GM12878 (cell line): ENCODE data around the gene NOP16. TPM values are rescaled to one million over a fixed set of nuclear protein-coding genes. Genes with fewer than 3 reads are reported as not detected.

ENCODE experiments used
- ATAC-seq: fragments of 200-7000 bp; cut with Tn5 transposase; 3 replicates; pipeline ENCODE4 v1.9.1; 2020; ENCODE audit warnings: mild to moderate bottlenecking, moderate library complexity
- BruUV-seq: library from RNA; stranded (reverse); fragments of 400-500 nt; replicated peaks from 2 replicates; lab custom pipeline; 2021; lab: Mats Ljungman, UMichigan
- CTCF ChIA-PET: fragments of 300-600 bp; sonication (Branson Sonifier 250); formaldehyde crosslinking; extraction: SDS; loops from one replicate; lab custom pipeline; 2021; ENCODE audit warnings: inconsistent platforms; lab: Yijun Ruan, JAX
- POLR2A ChIA-PET: fragments of 350-600 bp; formaldehyde crosslinking; extraction: SDS; loops from one replicate; lab custom pipeline; 2021; ENCODE audit warnings: inconsistent platforms; lab: Charles Lee
- RAD21 ChIA-PET: fragments of 300-600 bp; sonication (Branson Sonifier 250); formaldehyde crosslinking; loops from one replicate; lab custom pipeline; 2023; ENCODE audit warnings: antibody characterized with exemption; ENCODE audit not compliant: unreplicated experiment; lab: Charles Lee
- SMC1A ChIA-PET: fragments of 300-600 bp; sonication (Branson Sonifier 250); formaldehyde crosslinking; loops from one replicate; lab custom pipeline; 2023; ENCODE audit not compliant: unreplicated experiment, uncharacterized antibody; lab: Charles Lee
- DNase-seq: peaks from one replicate; pipeline ENCODE4 v3.0.0-alpha.2; 2011; ENCODE audit warnings: low read depth, low spot score
- FAIRE-seq: peaks from 3 replicates; lab custom pipeline; 2011; peaks lifted over from hg19 to GRCh38; lab: Jason Lieb, UNC
- H2AFZ ChIP-seq: 2 replicates; pipeline ENCODE4 v1.6.0; 2011; ENCODE audit warnings: low read depth, low read length, control low read depth; ENCODE audit not compliant: control insufficient read depth
- H3K27ac ChIP-seq: 2 replicates; pipeline ENCODE4 v1.5.1; 2011; ENCODE audit warnings: control low read depth; ENCODE audit not compliant: control insufficient read depth, insufficient read depth
- H3K27me3 ChIP-seq, 2 experiments: replicated peaks in 1 of 2; 2 replicates each; pipeline versions ENCODE4 v1.6.0 to v1.6.1; 2011; ENCODE audit warnings: low read length in 1 of 2; ENCODE audit not compliant: control insufficient read depth in 2 of 2, insufficient read depth in 2 of 2
- H3K36me3 ChIP-seq, 2 experiments: 2 replicates each; pipeline ENCODE4 v1.5.1; 2011; ENCODE audit warnings: low read length in 1 of 2; ENCODE audit not compliant: control insufficient read depth in 2 of 2, insufficient read depth in 2 of 2
- H3K4me1 ChIP-seq: 2 replicates; pipeline ENCODE4 v1.6.1; 2011; ENCODE audit warnings: mild to moderate bottlenecking, low read length, moderate library complexity, mixed read lengths; ENCODE audit not compliant: control insufficient read depth, insufficient read depth
- H3K4me2 ChIP-seq: 2 replicates; pipeline ENCODE4 v1.6.0; 2011; ENCODE audit warnings: control low read depth; ENCODE audit not compliant: control insufficient read depth, insufficient read depth
- H3K4me3 ChIP-seq: fragments of 200-600 bp; sonication (generic); 2 replicates; pipeline ENCODE4 v1.5.1; 2016
- H3K79me2 ChIP-seq: 2 replicates; pipeline ENCODE4 v1.6.0; 2011; ENCODE audit warnings: low read length; ENCODE audit not compliant: control insufficient read depth, insufficient read depth
- H3K9ac ChIP-seq: 2 replicates; pipeline ENCODE4 v1.8.0; 2011; ENCODE audit warnings: low read length, control low read depth, mixed read lengths; ENCODE audit not compliant: control insufficient read depth, insufficient read depth
- H3K9me3 ChIP-seq: replicated peaks from 3 replicates; pipeline ENCODE4 v1.5.1; 2011; ENCODE audit warnings: mild to moderate bottlenecking, low read length; ENCODE audit not compliant: control insufficient read depth, insufficient read depth
- H4K20me1 ChIP-seq: 2 replicates; pipeline ENCODE4 v1.6.0; 2011; ENCODE audit not compliant: control insufficient read depth, insufficient read depth
- CHD1 ChIP-seq: IDR thresholded peaks from 2 replicates; pipeline ENCODE4 v1.6.1; 2012; ENCODE audit warnings: low read depth, low read length, improper control_type of control experiment
- EED ChIP-seq: sonication (generic); IDR thresholded peaks from 2 replicates; pipeline ENCODE4 v1.6.1; 2016; ENCODE audit warnings: antibody characterized with exemption, low read depth
- EGR1 ChIP-seq, 2 experiments: IDR thresholded peaks; 1 replicate in 1 of 2; 2 replicates in 1 of 2; pipeline ENCODE4 v1.6.1; 2011 to 2012; ENCODE audit warnings: low read depth in 2 of 2, low read length in 2 of 2, borderline replicate concordance in 1 of 2, mild to moderate bottlenecking in 1 of 2, moderate library complexity in 1 of 2
- EP300 ChIP-seq, 2 experiments: fragments of 150-350 bp in 1 of 2; IDR thresholded peaks; 2 replicates each; pipeline ENCODE4 v1.6.1; 2011 to 2012; ENCODE audit warnings: low read depth in 2 of 2, low read length in 2 of 2, borderline replicate concordance in 1 of 2, improper control_type of control experiment in 1 of 2, inconsistent platforms in 1 of 2; ENCODE audit not compliant: control insufficient read depth in 1 of 2
- NFIC ChIP-seq: IDR thresholded peaks from 2 replicates; pipeline ENCODE4 v1.6.1; 2012; ENCODE audit warnings: low read depth, mild to moderate bottlenecking, inconsistent platforms, low read length, moderate library complexity
- NFXL1 ChIP-seq: fragments of 450-650 bp; IDR thresholded peaks from 2 replicates; pipeline ENCODE4 v1.6.1; 2017; ENCODE audit warnings: antibody characterized with exemption, mild to moderate bottlenecking, borderline replicate concordance
- NRF1 ChIP-seq: conservative IDR thresholded peaks from 2 replicates; pipeline ENCODE4 v1.6.1; 2011; ENCODE audit warnings: mild to moderate bottlenecking, low read depth, low read length, improper control_type of control experiment
- RAD51 ChIP-seq: fragments of 450-650 bp; IDR thresholded peaks from 2 replicates; pipeline ENCODE4 v1.6.1; 2016; ENCODE audit warnings: moderate library complexity, mild to moderate bottlenecking, inconsistent platforms
- STAT1 ChIP-seq: fragments of 450-650 bp; conservative IDR thresholded peaks from 2 replicates; pipeline ENCODE4 v1.6.1; 2014; ENCODE audit warnings: antibody characterized with exemption, mild to moderate bottlenecking
- ZNF207 ChIP-seq: fragments of 450-650 bp; IDR thresholded peaks from 2 replicates; pipeline ENCODE4 v1.6.1; 2014; ENCODE audit warnings: antibody characterized with exemption, mild to moderate bottlenecking, borderline replicate concordance
- ZNF622 ChIP-seq: fragments of 450-650 bp; IDR thresholded peaks from 2 replicates; pipeline ENCODE4 v1.6.1; 2017; ENCODE audit warnings: mild to moderate bottlenecking, inconsistent platforms
- WGBS: methylation state at CpG from one replicate; pipeline ENCODE4 v1.1.6; 2016; ENCODE audit warnings: low lambda C conversion rate; ENCODE audit not compliant: insufficient replicate concordance, insufficient coverage; ENCODE audit errors: missing lambda C conversion rate; 5-methylcytosine and 5-hydroxymethylcytosine counted together
- in situ Hi-C: fragments of 300-500 bp; cut with MboI; formaldehyde crosslinking; loops from 9 replicates; pipeline ENCODE4 v1.14.3; 2018; ENCODE audit warnings: mixed read lengths
- intact Hi-C: fragments of 100-400 bp; cut with micrococcal nuclease; formaldehyde crosslinking; loops from one replicate; pipeline ENCODE4 v1.14.2; 2022; ENCODE audit not compliant: unreplicated experiment
- polyA plus RNA-seq, 11 experiments: library from polyadenylated mRNA; depleted of rRNA in 4 of 11; unstranded in 6 of 11; stranded (reverse) in 5 of 11; fragments of >200 nt; fragmentation: Nextera tagmentation in 4 of 11; fragmentation: Illumina TruSeq in 1 of 11; extraction: Ambion mirVana in 4 of 11; extraction: Trizol in 1 of 11; gene quantifications; 1 replicate in 1 of 11; 2 replicates in 10 of 11; pipeline versions ENCODE4 v1.2.1 to v1.2.3, GENCODE V29; 2011 to 2016; ENCODE audit warnings: inconsistent platforms in 2 of 11, missing spikeins in 2 of 11, low read depth in 1 of 11
- total RNA-seq, 4 experiments: library from RNA; depleted of rRNA in 3 of 4; stranded (reverse); fragments of >200 nt in 3 of 4; fragmentation: Illumina TruSeq in 1 of 4; extraction: Trizol in 1 of 4; gene quantifications; 2 replicates each; pipeline versions ENCODE4 v1.2.1 to v1.2.3, GENCODE V29; 2013 to 2021
- TF ChIP-seq, protein P1 (sequence below): fragments of 450-650 bp; IDR thresholded peaks from 2 replicates; pipeline ENCODE4 v1.6.1; 2017; ENCODE audit warnings: mild to moderate bottlenecking
- TF ChIP-seq, protein P2 (sequence below): IDR thresholded peaks from 2 replicates; pipeline ENCODE4 v1.6.1; 2012; ENCODE audit warnings: low read depth, low read length, improper control_type of control experiment

NOP16 gene
- total and polyA plus RNA-seq, 10 of the 15 experiments (the other 5 are each of a cell fraction or from before 2014, with no cell fraction given): 50.3 to 276 (median 116) TPM

DNA sequence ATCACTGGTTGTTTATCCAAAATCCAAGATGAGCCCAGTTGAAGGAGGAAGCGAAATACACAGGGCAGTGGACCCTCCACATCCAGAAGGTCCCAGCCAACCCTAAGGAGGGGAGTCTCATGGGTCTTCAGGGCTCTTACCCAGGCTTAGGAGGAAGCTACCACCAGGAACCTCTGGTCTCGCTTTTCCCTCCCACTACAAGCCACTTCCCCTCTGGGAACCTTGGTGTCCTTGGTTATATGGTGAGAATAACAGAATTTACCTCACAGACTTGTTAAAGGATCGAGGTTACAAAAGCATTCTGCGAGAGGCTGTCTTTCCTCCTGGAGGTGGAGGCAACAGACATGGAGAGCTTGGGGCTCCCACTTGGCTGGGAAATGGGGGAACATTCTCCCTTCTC is 3.6 kb upstream of the NOP16 start (continued):
- TF ChIP-seq, protein P1, sequence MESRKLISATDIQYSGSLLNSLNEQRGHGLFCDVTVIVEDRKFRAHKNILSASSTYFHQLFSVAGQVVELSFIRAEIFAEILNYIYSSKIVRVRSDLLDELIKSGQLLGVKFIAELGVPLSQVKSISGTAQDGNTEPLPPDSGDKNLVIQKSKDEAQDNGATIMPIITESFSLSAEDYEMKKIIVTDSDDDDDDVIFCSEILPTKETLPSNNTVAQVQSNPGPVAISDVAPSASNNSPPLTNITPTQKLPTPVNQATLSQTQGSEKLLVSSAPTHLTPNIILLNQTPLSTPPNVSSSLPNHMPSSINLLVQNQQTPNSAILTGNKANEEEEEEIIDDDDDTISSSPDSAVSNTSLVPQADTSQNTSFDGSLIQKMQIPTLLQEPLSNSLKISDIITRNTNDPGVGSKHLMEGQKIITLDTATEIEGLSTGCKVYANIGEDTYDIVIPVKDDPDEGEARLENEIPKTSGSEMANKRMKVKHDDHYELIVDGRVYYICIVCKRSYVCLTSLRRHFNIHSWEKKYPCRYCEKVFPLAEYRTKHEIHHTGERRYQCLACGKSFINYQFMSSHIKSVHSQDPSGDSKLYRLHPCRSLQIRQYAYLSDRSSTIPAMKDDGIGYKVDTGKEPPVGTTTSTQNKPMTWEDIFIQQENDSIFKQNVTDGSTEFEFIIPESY: no peak
- TF ChIP-seq EP300 (IDR thresholded peaks at IDR 0.05; ENCODE audit: borderline replicate concordance in 1 of 2, control insufficient read depth in 1 of 2, low read depth in 2 of 2, low read length in 2 of 2): no peak

DNA sequence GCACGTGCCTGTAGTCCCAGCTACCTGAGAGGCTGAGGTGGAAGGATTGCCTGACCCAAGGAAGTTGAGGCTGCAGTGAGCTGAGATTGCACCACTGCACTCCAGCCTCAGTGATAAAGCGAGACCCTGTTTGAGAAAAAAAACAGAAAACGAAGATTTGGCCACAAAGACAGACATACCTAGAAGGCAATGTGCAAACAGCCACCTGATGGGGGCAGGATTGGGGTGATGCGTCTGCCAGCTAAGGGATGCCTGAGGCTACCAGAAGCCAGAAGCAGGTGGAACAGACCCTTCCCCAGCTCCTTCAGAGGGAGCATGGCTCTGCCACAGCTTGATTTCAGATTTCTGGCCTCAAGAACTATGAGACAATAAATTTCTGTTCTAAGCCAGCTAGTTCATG is 3.1 kb upstream of the NOP16 start:
- no TSS peak for BruUV-seq
- H2AFZ ChIP-seq: no peak overlapping the region
- peaks cover 35% of the 10 kb centered on the region for H3K79me2 ChIP-seq
- no peaks in the 10 kb centered on the region for H3K9me3 ChIP-seq
- SMC1A ChIA-PET: interaction anchor here (0.6 to 1.4 kb wide), 3 partner anchors 39 to 57 kb away, joined by 3 to 4 read pairs (median 3); partner anchors contain the start of gene FAF2
- peaks cover 10% of the 10 kb centered on the region for H3K4me1 ChIP-seq
- RAD21 ChIA-PET: no interaction called here
- no peak for ATAC-seq
- in situ Hi-C loops (no loop called here), intact Hi-C loops (no loop called here)
- POLR2A ChIA-PET: interaction anchor here (1.4 to 2.1 kb wide), 2 partner anchors 40 to 144 kb away, joined by 4 to 5 read pairs; no protein-coding TSS in a partner anchor
- H3K27me3 ChIP-seq: no peaks in the 10 kb centered on the region
- no peak overlapping the region for H3K27ac ChIP-seq
- peaks cover 3% of the 10 kb centered on the region in 2 experiments; a peak in 2 of 4 replicates for H3K36me3 ChIP-seq
- CTCF ChIA-PET: interaction anchor here (0.5 to 0.8 kb wide), 3 partner anchors 17 to 57 kb away, joined by 3 read pairs; no protein-coding TSS in a partner anchor
- no peak overlapping the region for H3K4me2 ChIP-seq
- no peaks in the 10 kb centered on the region for H4K20me1 ChIP-seq
- TF ChIP-seq CHD1 (no peak), NFXL1 (no peak), EGR1 (IDR thresholded peaks at IDR 0.05; ENCODE audit: borderline replicate concordance in 1 of 2, low read depth in 2 of 2, low read length in 2 of 2) (no peak), NRF1 (no peak), STAT1 (no peak), EED (no peak), RAD51 (no peak), NFIC (no peak), ZNF207 (no peak), ZNF622 (no peak)
- TF ChIP-seq, protein P2, sequence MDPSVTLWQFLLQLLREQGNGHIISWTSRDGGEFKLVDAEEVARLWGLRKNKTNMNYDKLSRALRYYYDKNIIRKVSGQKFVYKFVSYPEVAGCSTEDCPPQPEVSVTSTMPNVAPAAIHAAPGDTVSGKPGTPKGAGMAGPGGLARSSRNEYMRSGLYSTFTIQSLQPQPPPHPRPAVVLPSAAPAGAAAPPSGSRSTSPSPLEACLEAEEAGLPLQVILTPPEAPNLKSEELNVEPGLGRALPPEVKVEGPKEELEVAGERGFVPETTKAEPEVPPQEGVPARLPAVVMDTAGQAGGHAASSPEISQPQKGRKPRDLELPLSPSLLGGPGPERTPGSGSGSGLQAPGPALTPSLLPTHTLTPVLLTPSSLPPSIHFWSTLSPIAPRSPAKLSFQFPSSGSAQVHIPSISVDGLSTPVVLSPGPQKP: no peak
- H3K4me3 ChIP-seq: no peak overlapping the region
- no peak for FAIRE-seq
- DNase-seq: no peak
- 89% methylated on average over 4 of the region's 4 CpGs for WGBS
- no peak overlapping the region for H3K9ac ChIP-seq
